Tibial artery (tissue), 4 donors: ENCODE data around the gene TMEM94.
"Not testable (repeated sequence)": the region's sequence is repeated elsewhere in the genome, so short reads cannot be mapped to it uniquely, and the experiment has no call there.

Experiments used
- DNase-seq, 2 donors: peaks; one replicate each; pipeline ENCODE4 v3.0.0-alpha.2; 2019
- H3K27ac ChIP-seq, 2 donors: fragments of 200-600 bp; sonication (generic) in 1 of 2; 1 replicate in 1 of 2; 2 replicates in 1 of 2; pipeline ENCODE4 v1.5.1; 2018 to 2019; ENCODE audit warnings: mild to moderate bottlenecking in 1 of 2
- H3K27me3 ChIP-seq, 2 donors: fragments of 200-600 bp; sonication (generic) in 1 of 2; one replicate each; pipeline versions ENCODE4 v1.5.1 to v1.6.0; 2016 to 2019
- H3K36me3 ChIP-seq, 3 donors: fragments of 200-600 bp; sonication (generic) in 2 of 3; one replicate each; pipeline ENCODE4 v1.5.1; 2016 to 2019; ENCODE audit warnings: mild to moderate bottlenecking in 2 of 3
- H3K4me1 ChIP-seq, 4 donors: fragments of 200-600 bp; sonication (generic) in 2 of 4; 1 replicate in 3 of 4; 2 replicates in 1 of 4; pipeline ENCODE4 v1.5.1; 2016 to 2019
- H3K4me3 ChIP-seq, 2 donors: fragments of 200-600 bp; sonication (generic) in 1 of 2; 1 replicate in 1 of 2; 2 replicates in 1 of 2; pipeline ENCODE4 v1.5.1; 2018 to 2019; ENCODE audit warnings: mild to moderate bottlenecking in 2 of 2
- H3K9me3 ChIP-seq, 3 donors: fragments of 200-600 bp; sonication (generic) in 1 of 3; one replicate each; pipeline ENCODE4 v1.5.1; 2016 to 2019
- CTCF ChIP-seq, 2 experiments: fragments of 200-600 bp in 1 of 2; fragments of 450-650 bp in 1 of 2; IDR thresholded peaks; one replicate each; pipeline ENCODE4 v1.5.1; 2017 to 2019; ENCODE audit warnings: antibody characterized with exemption in 2 of 2, mild to moderate bottlenecking in 1 of 2, moderate library complexity in 1 of 2
- intact Hi-C: fragments of 100-400 bp; cut with DNase I; formaldehyde crosslinking; loops from one replicate; pipeline ENCODE4 v1.15.0; 2023; ENCODE audit warnings: low total_unique reads

The TMEM94 gene

GRCh38 chr17:75454193-75454592 lies 2.2 kb upstream of the TMEM94 start:
- intact Hi-C loops: no loop called here
- H3K27ac ChIP-seq: no peak overlapping the region
- no peak overlapping the region for H3K4me3 ChIP-seq
- no peaks in the 10 kb centered on the region for H3K9me3 ChIP-seq
- no peak for DNase-seq
- no peaks in the 10 kb centered on the region for H3K36me3 ChIP-seq
- no peak for TF ChIP-seq CTCF (IDR thresholded peaks at IDR 0.05)
- no peaks in the 10 kb centered on the region for H3K27me3 ChIP-seq
- H3K4me1 ChIP-seq: peaks cover 0 to 21% (median 19%) of the 10 kb centered on the region in 4 donors

- Histone ChIP-seq H3K4me1 (peaks cover 0 to 25% (median 22%) of the 10 kb centered on the region in 4 donors), H3K27ac (peak overlapping the region; percentile 86 to 95)
- H3K9me3 ChIP-seq, intact Hi-C loops, H3K4me3 ChIP-seq, H3K36me3 ChIP-seq, DNase-seq, H3K27me3 ChIP-seq: not testable (repeated sequence)
Observed at GRCh38 chr17:75454672-75455071, 1.8 kb upstream of the TMEM94 start.

- peak in 1 of 2 donors; percentile 42 for DNase-seq
- Histone ChIP-seq H3K27me3 (no peaks in the 10 kb centered on the region), H3K4me3 (peak overlapping the region; percentile 71 to 91), H3K4me1 (peaks cover 0 to 32% (median 26%) of the 10 kb centered on the region in 4 donors), H3K9me3 (no peaks in the 10 kb centered on the region), H3K36me3 (no peaks in the 10 kb centered on the region), H3K27ac (peak overlapping the region; percentile 86 to 95)
- intact Hi-C loops: no loop called here
- no peak for TF ChIP-seq CTCF (IDR thresholded peaks at IDR 0.05)
Observed at GRCh38 chr17:75456039-75456416, 407 bp upstream of the TMEM94 start.

GRCh38 chr17:75457047-75457654 lies 716 bp downstream of the TMEM94 start:
- Histone ChIP-seq H3K27me3 (no peaks in the 10 kb centered on the region), H3K4me3 (peak overlapping the region; percentile 71 to 91), H3K4me1 (peaks cover 0 to 32% (median 26%) of the 10 kb centered on the region in 4 donors), H3K9me3 (no peaks in the 10 kb centered on the region), H3K27ac (peak overlapping the region; percentile 86 to 95), H3K36me3 (no peaks in the 10 kb centered on the region)
- no peak for TF ChIP-seq CTCF (IDR thresholded peaks at IDR 0.05)
- no peak for DNase-seq
- intact Hi-C loops: no loop called here

GRCh38 chr17:75459246-75459589 lies 2.8 kb downstream of the TMEM94 start:
- no peaks in the 10 kb centered on the region for H3K27me3 ChIP-seq
- H3K4me1 ChIP-seq: peaks cover 0 to 32% (median 26%) of the 10 kb centered on the region in 4 donors
- intact Hi-C loops: no loop called here
- H3K36me3 ChIP-seq: no peaks in the 10 kb centered on the region
- H3K27ac ChIP-seq: peak overlapping the region; percentile 31 to 55
- no peaks in the 10 kb centered on the region for H3K9me3 ChIP-seq
- no peak overlapping the region for H3K4me3 ChIP-seq
- no peak for TF ChIP-seq CTCF (IDR thresholded peaks at IDR 0.05)
- no peak for DNase-seq

- DNase-seq: no peak
- peak overlapping the region; percentile 31 to 55 for H3K27ac ChIP-seq
- H3K4me1 ChIP-seq: peaks cover 0 to 32% (median 26%) of the 10 kb centered on the region in 4 donors
- intact Hi-C loops: no loop called here
- no peak for TF ChIP-seq CTCF (IDR thresholded peaks at IDR 0.05)
- no peaks in the 10 kb centered on the region for H3K27me3 ChIP-seq
- no peaks in the 10 kb centered on the region for H3K36me3 ChIP-seq
- H3K9me3 ChIP-seq: no peaks in the 10 kb centered on the region
- H3K4me3 ChIP-seq: no peak overlapping the region
Observed at GRCh38 chr17:75459590-75460267, 3.3 kb downstream of the TMEM94 start.
